Stomach (tissue), 4 donors: Measurements from ENCODE around the gene KEL.

Experiments used
- CTCF ChIP-seq, 7 experiments: fragments of 450-650 bp in 4 of 7; fragments of 200-600 bp in 3 of 7; sonication (generic) in 3 of 7; IDR thresholded peaks; one replicate each; pipeline ENCODE4 v1.5.1; 2016 to 2019; ENCODE audit warnings: antibody characterized with exemption in 7 of 7, control low read depth in 2 of 7, mild to moderate bottlenecking in 1 of 7
- EP300 ChIP-seq: sonication (generic); formaldehyde crosslinking; IDR thresholded peaks from one replicate; pipeline ENCODE4 v1.6.1; 2017; ENCODE audit warnings: antibody characterized with exemption
- POLR2A ChIP-seq, 4 donors: fragments of 450-650 bp; IDR thresholded peaks; one replicate each; pipeline ENCODE4 v1.6.1; 2016; ENCODE audit warnings: antibody characterized with exemption in 4 of 4, control low read depth in 2 of 4, mild to moderate bottlenecking in 1 of 4, moderate library complexity in 1 of 4
- POLR2AphosphoS5 ChIP-seq, 3 donors: sonication (generic); formaldehyde crosslinking; IDR thresholded peaks; one replicate each; pipeline ENCODE4 v1.6.1; 2016; ENCODE audit warnings: antibody characterized with exemption in 3 of 3

- TF ChIP-seq CTCF (IDR thresholded peaks at IDR 0.05) (no peak), POLR2AphosphoS5 (IDR thresholded peaks at IDR 0.05) (no peak), EP300 (no peak), POLR2A (IDR thresholded peaks at IDR 0.05) (no peak)
Observed at GRCh38 chr7:142913566-142913965, 48.6 kb downstream of the KEL start.
